NCI-H460 (cell line): ENCODE data around the gene ANKMY1. TPM values are rescaled to one million over a fixed set of nuclear protein-coding genes. Genes with fewer than 3 reads are reported as not detected.
"Not testable (repeated sequence)": the region's sequence is repeated elsewhere in the genome, so short reads cannot be mapped to it uniquely, and the experiment has no call there.

ENCODE experiments used
- DNase-seq: peaks from one replicate; pipeline ENCODE4 v3.0.0-alpha.2; 2016; ENCODE audit warnings: low read depth; ENCODE audit errors: extremely low read depth
- total RNA-seq: library from RNA; depleted of rRNA; stranded (reverse); fragments of >200 nt; shearing (Covaris generic); gene quantifications from 2 replicates; pipeline ENCODE4 v1.2.3, GENCODE V29; 2014

Gene ANKMY1
- total RNA-seq, 1 experiment from 2014 or later, result 12.6 TPM

- DNase-seq, result no peak
Observed at GRCh38 chr2:240523451-240524281, 34.1 kb downstream of the ANKMY1 start.

- no peak for DNase-seq
Observed at GRCh38 chr2:240522406-240522805, 35.4 kb downstream of the ANKMY1 start.

GRCh38 chr2:240521885-240522284 is 35.9 kb downstream of the ANKMY1 start:
- DNase-seq, result not testable (repeated sequence)

GRCh38 chr2:240520974-240521350 is 36.8 kb downstream of the ANKMY1 start:
- DNase-seq, result no peak

- no peak for DNase-seq
Observed at GRCh38 chr2:240520130-240520973, 37.4 kb downstream of the ANKMY1 start.

- no peak for DNase-seq
Observed at GRCh38 chr2:240519396-240520129, 38.2 kb downstream of the ANKMY1 start.

- DNase-seq, result no peak
Observed at GRCh38 chr2:240518981-240519380, 38.8 kb downstream of the ANKMY1 start.

GRCh38 chr2:240517342-240517741 is 40.4 kb downstream of the ANKMY1 start:
- DNase-seq, result no peak

GRCh38 chr2:240514631-240515030 is 43.2 kb downstream of the ANKMY1 start:
- no peak for DNase-seq

- peak; percentile 66 for DNase-seq
Observed at GRCh38 chr2:240513549-240514287, 44.1 kb downstream of the ANKMY1 start.

- DNase-seq, result no peak
Observed at GRCh38 chr2:240512666-240513535, 44.9 kb downstream of the ANKMY1 start.

- no peak for DNase-seq
Observed at GRCh38 chr2:240512109-240512485, 45.7 kb downstream of the ANKMY1 start.

GRCh38 chr2:240511351-240512108 is 46.3 kb downstream of the ANKMY1 start:
- no peak for DNase-seq

- DNase-seq, result no peak
Observed at GRCh38 chr2:240510513-240511210, 47.1 kb downstream of the ANKMY1 start.

- no peak for DNase-seq
Observed at GRCh38 chr2:240509667-240510512, 47.9 kb downstream of the ANKMY1 start.

GRCh38 chr2:240508832-240509545 is 48.8 kb downstream of the ANKMY1 start:
- no peak for DNase-seq
